Measurements from ENCODE around the gene C2orf72. TPM values are rescaled to one million over a fixed set of nuclear protein-coding genes. Genes with fewer than 3 reads are reported as not detected.

The C2orf72 gene
- total and polyA plus RNA-seq, 2 donors (not counting 3 experiments of a cell fraction or from before 2014, with no cell fraction given) = 0.01 to 0.11 TPM

- ChIA-PET CTCF (interaction anchor here (0.8 to 1.2 kb wide), 5 partner anchors 8 to 47 kb away, joined by 3 to 5 read pairs (median 3); partner anchors contain the start of gene C2orf72), POLR2A (no interaction called here)
- H3K27me3 ChIP-seq (ENCODE audit: control insufficient read depth in 2 of 2, insufficient read depth in 2 of 2, low read length in 2 of 2) = peaks cover 0 to 3% of the 10 kb centered on the region in 2 experiments
- DNase-seq (ENCODE audit: low read depth, low spot score) (peak; percentile 26), FAIRE-seq (no peak)
- intact Hi-C loops (cut with micrococcal nuclease) (no loop called here), dilution Hi-C loops (cut with MboI; ENCODE audit: extremely low pct_ligation_motif_present, low sequenced_read_pairs) (no loop called here)
- peaks cover 3 to 5% of the 10 kb centered on the region in 2 experiments for H3K36me3 ChIP-seq (ENCODE audit: control insufficient read depth in 2 of 2, extremely low read depth in 1 of 2, insufficient read depth in 2 of 2, low read length in 2 of 2)
- H3K27ac ChIP-seq (ENCODE audit: insufficient read depth, low read depth, low read length) = peak overlapping the region; percentile 86
- TF ChIP-seq POLR2A (IDR thresholded peaks at IDR 0.05; ENCODE audit: low read depth, low read length) (no peak), FOS (IDR thresholded peaks at IDR 0.05; ENCODE audit: borderline replicate concordance, insufficient read depth, low read length) (no peak), GATA2 (IDR thresholded peaks at IDR 0.05; ENCODE audit: insufficient read depth, insufficient read length, low read depth, low read length) (no peak), EZH2 (IDR thresholded peaks at IDR 0.05; ENCODE audit: borderline replicate concordance, low read depth, low read length, severe bottlenecking) (no peak), MYC (IDR thresholded peaks at IDR 0.05; ENCODE audit: low read depth, low read length) (no peak), JUN (IDR thresholded peaks at IDR 0.05; ENCODE audit: borderline replicate concordance, insufficient read depth, insufficient read length, low read depth) (no peak), MAX (IDR thresholded peaks at IDR 0.05; ENCODE audit: insufficient read depth, insufficient read length) (no peak), POLR2AphosphoS5 (IDR thresholded peaks at IDR 0.05; ENCODE audit: insufficient read depth, low read depth, low read length) (no peak)
- TF ChIP-seq, protein P1, sequence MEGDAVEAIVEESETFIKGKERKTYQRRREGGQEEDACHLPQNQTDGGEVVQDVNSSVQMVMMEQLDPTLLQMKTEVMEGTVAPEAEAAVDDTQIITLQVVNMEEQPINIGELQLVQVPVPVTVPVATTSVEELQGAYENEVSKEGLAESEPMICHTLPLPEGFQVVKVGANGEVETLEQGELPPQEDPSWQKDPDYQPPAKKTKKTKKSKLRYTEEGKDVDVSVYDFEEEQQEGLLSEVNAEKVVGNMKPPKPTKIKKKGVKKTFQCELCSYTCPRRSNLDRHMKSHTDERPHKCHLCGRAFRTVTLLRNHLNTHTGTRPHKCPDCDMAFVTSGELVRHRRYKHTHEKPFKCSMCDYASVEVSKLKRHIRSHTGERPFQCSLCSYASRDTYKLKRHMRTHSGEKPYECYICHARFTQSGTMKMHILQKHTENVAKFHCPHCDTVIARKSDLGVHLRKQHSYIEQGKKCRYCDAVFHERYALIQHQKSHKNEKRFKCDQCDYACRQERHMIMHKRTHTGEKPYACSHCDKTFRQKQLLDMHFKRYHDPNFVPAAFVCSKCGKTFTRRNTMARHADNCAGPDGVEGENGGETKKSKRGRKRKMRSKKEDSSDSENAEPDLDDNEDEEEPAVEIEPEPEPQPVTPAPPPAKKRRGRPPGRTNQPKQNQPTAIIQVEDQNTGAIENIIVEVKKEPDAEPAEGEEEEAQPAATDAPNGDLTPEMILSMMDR (IDR thresholded peaks at IDR 0.05; ENCODE audit: extremely low read depth in 1 of 2, insufficient read depth in 1 of 2, low read depth in 1 of 2, low read length in 2 of 2) = no peak
- H3K9ac ChIP-seq (replicated peaks; ENCODE audit: extremely low read depth, insufficient read depth, low read length) = peak overlapping the region; percentile 98
- H3K4me2 ChIP-seq (ENCODE audit: insufficient read depth, low read length) = peak overlapping the region; percentile 86
- peak overlapping the region; percentile 98 to 99 (median 99) for H3K4me3 ChIP-seq (replicated peaks in 1 of 3; ENCODE audit: insufficient read depth in 1 of 3, low read depth in 1 of 3, low read length in 3 of 3)
- H2AFZ ChIP-seq (ENCODE audit: low read depth, low read length) = no peak overlapping the region
- no TSS peak for BruUV-seq (replicated peaks)
- peaks cover 22% of the 10 kb centered on the region for H3K4me1 ChIP-seq (ENCODE audit: control insufficient read depth, extremely low read depth, insufficient read depth, low read length)
- H3K79me2 ChIP-seq (ENCODE audit: control insufficient read depth, insufficient read depth, low read length) = peaks cover 51% of the 10 kb centered on the region
- no peaks in the 10 kb centered on the region for H3K9me3 ChIP-seq (replicated peaks; ENCODE audit: control insufficient read depth, insufficient read depth, low read length)
- H3K9me1 ChIP-seq (replicated peaks; ENCODE audit: control insufficient read depth, extremely low read depth, insufficient read depth, low read length) = no peaks in the 10 kb centered on the region
- H4K20me1 ChIP-seq (replicated peaks; ENCODE audit: control insufficient read depth, extremely low read depth, insufficient read depth, low read length) = peaks cover 2% of the 10 kb centered on the region
Observed at GRCh38 chr2:231057590-231057989, 20.3 kb downstream of the C2orf72 start.

Measured in endothelial cell of umbilical vein (primary cell).